Superior temporal gyrus (tissue), 1 donor: ENCODE data around the gene POU3F3.
A peak's percentile ranks its signal among the peaks of the same experiment; 100 is the strongest.

ENCODE experiments used
- DNase-seq: peaks from one replicate; pipeline ENCODE4 v3.0.0-alpha.2; 2016; ENCODE audit errors: extremely low spot score

Gene POU3F3

DNA sequence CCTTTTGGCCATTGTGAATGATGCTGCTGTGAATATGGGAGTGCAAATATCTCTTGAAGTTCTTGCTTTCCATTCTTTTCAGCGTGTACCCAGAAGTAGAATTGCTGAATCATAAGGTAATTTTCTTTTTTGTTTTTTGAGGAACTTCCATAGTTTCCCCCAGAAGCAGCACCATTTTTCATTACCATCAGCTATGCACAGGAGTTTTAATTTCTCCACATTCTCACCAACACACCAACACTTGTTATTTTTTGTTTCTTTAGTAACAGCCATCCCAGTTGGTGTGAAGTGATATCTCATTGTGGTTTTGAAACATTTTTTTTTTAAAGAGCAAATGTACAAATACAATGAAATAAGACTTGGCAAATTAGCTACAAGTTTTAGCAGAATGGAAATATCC lies 21.3 kb downstream of the POU3F3 start:
- no peak for DNase-seq

DNA sequence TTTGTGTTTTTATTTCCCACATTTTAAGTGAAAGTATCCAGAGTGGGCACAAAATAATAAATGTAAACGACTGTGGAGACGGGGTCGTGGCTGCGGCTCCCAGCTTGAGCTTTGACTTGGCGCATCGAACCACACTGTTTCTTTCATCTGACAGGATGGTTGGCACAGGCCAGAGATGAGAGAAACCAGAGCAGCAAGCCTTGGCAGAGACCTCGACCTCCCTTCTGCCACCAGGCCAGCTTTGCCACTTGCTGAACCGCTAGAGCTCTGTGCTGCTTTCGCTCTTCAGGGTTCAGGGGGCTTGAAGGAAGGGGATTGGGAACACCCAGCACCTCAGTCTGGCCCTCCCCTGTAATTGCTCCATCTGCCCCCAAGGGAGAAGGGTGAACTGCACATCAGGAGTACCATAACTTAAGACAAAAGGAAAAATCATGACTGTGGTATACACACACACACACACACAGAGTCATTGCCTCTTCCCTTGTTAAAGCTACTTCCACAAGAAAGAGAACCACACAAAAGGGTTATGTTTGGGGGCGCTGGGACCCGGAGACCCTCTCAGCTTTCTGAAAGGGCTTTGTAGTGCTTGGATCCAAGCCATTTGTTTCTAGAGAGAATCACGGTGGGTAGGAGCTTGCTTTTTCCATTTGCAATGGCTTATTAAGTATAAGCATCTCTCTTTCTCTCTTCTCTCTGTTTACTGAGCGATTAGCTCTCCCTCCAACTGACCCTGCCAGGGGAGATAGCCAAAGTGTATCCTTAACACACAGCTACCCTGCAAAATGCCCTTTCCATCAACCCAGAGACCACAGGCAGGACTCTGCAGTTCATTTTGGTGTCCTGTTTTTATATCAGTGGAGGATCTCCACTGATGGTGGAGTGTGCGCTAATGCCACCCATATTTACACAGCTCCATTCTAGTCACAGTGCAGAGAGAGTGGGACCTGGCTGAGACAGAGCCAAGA lies 23.0 kb downstream of the POU3F3 start:
- peak; percentile 60 for DNase-seq

- DNase-seq: no peak
Measured at GRCh38 chr2:104878863-104879512, 25.1 kb downstream of the POU3F3 start.

GRCh38 chr2:104880076-104880475 lies 26.2 kb downstream of the POU3F3 start:
- DNase-seq: no peak

DNA sequence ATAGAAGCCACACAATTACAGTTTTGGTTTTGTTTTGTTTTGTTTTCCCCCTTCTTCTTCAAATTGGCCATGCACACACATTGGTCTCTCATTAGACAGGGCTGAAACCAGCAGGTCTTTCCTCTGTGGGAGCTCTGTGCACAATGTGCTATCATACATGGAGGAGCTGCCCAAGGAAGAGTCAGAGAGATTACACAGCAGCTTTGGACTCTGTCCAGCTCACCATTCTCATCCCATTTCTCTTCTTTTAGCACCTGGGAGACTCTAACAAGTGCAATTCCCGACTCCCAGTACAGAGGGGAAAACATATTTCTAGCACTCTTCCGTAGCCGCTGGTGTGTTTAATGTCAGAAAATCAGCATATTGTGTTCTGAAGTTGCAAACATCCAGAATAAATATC lies 29.4 kb downstream of the POU3F3 start:
- no peak for DNase-seq

- no peak for DNase-seq
Measured at GRCh38 chr2:104885119-104885782, 31.3 kb downstream of the POU3F3 start.

DNA sequence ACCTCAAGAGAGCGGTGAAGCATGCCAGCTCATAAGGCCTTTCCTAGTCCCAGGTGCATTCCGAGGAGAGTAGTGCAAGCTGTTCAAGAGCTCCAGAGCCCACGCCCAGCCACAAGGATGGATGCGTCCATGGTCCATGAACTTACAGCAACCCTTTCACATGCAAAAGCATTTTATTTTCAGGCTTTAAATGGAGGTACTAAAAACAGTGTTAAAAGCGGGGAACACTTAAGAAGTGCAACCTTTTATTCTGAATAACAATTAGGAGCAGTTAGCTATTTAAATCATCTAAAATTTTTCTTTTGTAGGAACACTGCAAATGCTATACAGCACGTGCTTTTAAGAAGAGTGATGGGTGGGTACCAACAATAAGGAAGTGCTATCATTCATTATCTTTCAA lies 33.8 kb downstream of the POU3F3 start:
- no peak for DNase-seq

GRCh38 chr2:104888489-104889258 lies 34.8 kb downstream of the POU3F3 start:
- no peak for DNase-seq

DNA sequence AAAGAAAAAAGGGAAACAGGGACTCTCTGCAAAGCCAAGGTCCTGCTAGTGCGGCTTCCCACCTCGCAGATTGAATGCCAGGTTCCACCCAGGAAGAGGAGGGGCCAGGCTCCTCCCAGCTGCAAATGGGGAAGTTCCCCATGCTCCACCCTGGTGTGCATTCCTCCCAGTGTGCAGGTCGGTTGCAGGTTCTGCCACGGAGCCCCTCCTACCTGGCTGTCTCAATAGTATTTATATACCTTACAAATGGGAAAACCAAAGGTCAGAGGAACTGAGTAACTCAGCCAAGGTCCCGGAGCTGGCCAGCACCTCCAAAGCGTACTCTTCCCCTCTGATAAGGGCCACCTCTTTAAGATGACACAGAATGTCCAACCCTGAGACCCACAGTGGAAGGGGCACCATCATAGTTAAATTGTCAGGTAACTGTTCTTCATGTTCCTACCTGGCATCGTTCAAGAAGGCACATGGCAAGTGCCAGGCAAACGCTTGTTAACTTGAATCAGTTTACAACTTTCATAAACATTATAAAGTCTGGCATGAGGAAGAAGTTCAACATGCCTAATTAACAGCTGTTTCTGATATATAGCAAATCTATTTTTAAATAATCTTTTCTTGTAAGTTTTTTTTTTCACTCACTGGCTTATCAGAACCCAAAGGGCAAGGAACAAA lies 35.5 kb downstream of the POU3F3 start:
- DNase-seq: no peak

DNA sequence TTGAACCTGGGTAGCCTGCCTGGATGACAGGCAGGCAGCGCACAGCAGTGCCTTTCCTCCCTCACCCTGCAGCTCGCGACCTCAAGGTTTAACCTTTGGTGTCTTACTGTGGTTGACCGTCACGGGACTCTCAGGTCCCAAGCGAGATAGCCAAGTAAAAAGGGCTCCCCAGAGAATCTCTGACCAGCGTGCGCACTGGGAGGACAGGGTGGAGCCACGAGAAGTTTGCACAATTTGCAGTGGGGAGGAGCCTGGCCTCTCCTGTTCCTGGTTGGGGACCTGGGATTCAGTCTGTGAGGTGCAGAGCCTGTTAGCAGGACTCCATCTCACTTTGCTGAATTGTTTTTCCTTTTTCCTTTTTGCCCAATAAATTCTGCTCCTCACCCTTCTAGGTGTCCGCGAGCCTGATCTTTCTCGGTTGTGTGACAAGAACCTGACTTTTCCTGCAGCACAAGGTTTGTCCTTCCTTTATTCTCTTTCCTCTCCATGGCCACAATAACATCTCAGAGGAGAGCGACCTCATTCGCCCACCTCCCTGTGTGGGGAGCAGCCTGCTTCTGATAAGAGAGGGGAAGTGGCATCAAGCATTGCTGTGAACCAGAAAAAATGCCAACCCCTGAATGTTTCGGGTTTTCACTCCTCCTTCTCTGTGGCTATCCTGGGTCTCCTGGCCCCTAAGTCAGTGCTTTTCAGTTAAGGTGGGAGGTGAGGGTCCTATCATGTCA lies 36.2 kb downstream of the POU3F3 start:
- DNase-seq: no peak

DNA sequence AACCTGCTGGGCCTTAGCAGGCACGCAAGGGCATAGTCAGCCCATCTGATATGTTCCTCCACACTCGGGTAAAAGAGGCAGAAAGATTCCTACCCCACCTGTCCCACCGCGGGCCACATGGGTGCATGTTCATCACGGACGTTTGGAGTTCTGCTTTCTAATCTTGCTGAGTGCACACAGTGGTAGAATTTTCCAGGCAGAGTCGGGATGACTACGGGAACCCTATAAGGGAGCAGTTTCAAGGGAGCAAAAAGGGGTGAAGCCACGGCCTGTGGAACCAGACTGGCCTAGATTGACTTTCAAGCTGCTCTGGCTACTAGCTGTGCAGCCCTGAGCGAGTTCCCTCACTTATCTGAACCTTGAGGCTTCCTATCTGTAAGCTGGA lies 36.8 kb downstream of the POU3F3 start:
- no peak for DNase-seq

DNA sequence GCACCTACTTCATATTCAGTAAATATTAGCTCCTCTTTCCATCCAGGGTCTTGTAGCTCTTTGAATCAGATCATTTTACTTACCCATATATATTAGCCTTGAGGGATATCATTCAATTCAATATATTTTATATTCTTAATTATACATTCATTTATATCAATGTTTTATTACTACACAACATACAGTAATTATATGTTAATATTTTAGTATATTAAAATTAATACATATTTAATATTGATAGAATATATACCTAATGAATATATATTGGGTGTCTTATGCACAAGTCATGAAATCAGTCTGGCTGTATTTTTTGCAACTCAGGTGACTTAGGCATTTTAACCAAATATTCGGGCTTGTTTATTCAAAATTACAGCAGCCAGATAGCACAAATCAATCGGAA lies 37.2 kb downstream of the POU3F3 start:
- DNase-seq: no peak

- no peak for DNase-seq
Measured at GRCh38 chr2:104896446-104896845, 42.5 kb downstream of the POU3F3 start.

GRCh38 chr2:104897515-104898184 lies 43.7 kb downstream of the POU3F3 start:
- DNase-seq: no peak

DNA sequence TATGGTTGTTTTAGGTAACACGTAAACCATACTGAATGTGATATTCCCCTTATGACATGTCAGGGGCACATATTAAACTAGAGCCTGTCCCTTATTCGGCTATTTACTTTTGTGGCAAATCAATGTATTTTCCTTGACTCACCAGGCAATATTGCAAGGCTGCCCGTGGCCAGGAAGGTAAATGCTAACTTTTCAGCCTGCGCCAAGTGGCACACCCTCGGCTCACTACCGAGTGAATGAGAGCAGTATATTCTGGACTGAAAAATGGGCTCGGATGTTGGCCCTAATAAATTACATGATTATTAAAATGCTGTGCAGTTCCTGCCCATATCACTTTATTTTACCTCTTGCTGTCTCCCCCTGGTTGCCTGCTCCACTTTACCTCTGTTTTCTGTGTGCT lies 46.7 kb downstream of the POU3F3 start:
- DNase-seq: no peak

DNA sequence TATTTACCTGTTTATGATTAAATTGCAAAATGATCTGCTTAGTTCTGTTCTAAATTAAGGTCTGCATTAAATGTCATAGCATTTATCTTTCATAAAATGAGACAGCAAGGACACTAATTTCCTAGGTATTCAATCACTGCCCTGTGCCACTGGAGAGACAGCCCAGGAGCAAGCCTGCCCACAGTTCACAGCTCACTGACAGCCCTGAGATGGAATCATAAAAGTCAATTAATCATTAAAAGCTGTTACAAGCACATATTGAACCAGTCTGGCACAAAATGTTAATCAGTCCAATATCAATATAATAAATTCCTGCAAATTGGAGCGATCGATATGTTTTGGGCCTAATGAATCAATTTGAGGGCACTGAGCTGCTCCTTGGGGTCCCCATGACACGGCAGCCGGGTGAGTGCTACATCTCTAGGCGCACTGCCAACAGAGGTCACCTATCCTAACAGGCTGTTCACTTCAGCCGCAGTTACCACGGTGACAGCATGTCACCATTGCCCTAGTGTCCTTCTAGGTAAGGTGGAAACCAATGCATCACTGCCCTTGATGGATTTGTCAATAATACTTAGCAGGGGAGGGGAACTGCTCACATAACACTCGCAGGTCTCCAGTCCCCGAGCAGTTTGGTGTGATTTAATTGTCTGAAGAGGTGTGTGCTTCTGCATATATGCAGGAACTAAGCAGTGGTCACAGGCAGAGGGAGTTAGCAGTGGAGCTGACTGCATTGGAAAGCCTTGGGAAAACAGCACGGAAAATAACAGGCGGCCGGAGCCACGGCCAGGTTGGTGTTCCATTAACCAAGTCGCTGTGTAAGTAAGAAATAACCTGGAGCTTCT lies 47.3 kb downstream of the POU3F3 start:
- no peak for DNase-seq

GRCh38 chr2:104902317-104902716 lies 48.4 kb downstream of the POU3F3 start:
- no peak for DNase-seq
